GM19035 (cell line): ENCODE measurements around the gene ALPK3.

ENCODE experiments used
- ATAC-seq: cut with Tn5 transposase; IDR thresholded peaks from one replicate; pipeline ENCODE4 v1.9.1; 2021; ENCODE audit not compliant: unreplicated experiment

The ALPK3 gene, protein sequence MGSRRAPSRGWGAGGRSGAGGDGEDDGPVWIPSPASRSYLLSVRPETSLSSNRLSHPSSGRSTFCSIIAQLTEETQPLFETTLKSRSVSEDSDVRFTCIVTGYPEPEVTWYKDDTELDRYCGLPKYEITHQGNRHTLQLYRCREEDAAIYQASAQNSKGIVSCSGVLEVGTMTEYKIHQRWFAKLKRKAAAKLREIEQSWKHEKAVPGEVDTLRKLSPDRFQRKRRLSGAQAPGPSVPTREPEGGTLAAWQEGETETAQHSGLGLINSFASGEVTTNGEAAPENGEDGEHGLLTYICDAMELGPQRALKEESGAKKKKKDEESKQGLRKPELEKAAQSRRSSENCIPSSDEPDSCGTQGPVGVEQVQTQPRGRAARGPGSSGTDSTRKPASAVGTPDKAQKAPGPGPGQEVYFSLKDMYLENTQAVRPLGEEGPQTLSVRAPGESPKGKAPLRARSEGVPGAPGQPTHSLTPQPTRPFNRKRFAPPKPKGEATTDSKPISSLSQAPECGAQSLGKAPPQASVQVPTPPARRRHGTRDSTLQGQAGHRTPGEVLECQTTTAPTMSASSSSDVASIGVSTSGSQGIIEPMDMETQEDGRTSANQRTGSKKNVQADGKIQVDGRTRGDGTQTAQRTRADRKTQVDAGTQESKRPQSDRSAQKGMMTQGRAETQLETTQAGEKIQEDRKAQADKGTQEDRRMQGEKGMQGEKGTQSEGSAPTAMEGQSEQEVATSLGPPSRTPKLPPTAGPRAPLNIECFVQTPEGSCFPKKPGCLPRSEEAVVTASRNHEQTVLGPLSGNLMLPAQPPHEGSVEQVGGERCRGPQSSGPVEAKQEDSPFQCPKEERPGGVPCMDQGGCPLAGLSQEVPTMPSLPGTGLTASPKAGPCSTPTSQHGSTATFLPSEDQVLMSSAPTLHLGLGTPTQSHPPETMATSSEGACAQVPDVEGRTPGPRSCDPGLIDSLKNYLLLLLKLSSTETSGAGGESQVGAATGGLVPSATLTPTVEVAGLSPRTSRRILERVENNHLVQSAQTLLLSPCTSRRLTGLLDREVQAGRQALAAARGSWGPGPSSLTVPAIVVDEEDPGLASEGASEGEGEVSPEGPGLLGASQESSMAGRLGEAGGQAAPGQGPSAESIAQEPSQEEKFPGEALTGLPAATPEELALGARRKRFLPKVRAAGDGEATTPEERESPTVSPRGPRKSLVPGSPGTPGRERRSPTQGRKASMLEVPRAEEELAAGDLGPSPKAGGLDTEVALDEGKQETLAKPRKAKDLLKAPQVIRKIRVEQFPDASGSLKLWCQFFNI (N-terminal part only)

DNA sequence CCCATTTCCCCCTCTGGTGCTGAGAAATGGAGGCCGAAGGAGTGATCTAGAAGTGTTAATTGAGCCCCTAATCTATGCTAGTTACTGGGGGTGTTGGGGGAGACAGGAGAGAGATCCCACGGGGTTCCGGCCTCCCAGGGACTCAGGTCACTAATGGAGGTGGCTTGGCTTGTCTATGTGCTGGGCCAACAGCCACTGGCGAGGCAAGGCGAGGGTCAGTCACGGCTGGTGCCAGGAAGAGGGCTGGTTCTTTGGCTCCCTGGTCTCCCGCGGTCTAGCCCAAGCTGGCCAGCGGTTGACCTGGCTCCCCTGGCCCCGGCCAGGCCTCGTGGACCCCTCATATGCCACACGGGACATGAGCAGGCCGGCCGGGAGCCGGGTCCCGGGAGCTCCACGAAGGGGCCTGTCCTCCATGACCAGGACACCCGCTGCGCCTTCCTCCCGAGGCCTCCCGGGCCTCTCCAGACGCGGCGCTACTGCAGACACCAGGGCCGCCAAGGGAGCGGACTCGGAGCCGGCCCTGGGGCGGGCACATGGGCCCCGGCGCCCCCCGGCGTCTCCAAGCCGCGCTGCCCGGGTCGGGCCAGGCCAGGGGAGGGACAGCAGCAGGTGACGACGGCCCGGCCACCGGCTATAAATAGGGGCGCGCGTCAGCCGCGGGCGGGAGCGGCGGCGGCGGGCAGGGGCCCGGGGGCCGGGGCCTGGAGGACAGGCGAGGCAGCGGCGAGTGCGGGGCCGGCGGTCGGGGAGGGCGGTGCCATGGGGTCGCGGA lies at the start of gene ALPK3:
Gene ALPK3 (plus strand): TSS at position 663 of the 772 bp plus-strand sequence. CDS start 97 bp downstream, at position 760.
- no peak for ATAC-seq

DNA sequence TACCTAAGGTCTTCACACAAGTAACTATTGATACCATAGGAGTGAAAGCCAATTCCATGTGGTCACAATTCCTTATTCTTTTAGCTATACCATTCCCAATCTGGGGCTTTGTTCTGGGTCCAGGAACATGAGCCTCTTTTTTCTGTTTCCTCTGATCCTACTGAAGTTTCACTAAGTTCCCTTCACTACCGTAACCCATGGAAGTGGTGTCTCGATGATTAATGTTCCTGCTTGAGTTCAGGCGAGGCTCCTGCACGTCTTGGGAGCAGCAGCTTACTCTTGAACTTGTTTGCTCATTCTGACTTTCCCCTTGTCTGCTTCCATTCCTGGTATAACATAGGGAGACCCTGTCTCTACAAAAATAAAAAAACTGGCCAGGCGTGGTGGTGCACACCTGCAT lies 45.1 kb upstream of the ALPK3 start:
- no peak for ATAC-seq

DNA sequence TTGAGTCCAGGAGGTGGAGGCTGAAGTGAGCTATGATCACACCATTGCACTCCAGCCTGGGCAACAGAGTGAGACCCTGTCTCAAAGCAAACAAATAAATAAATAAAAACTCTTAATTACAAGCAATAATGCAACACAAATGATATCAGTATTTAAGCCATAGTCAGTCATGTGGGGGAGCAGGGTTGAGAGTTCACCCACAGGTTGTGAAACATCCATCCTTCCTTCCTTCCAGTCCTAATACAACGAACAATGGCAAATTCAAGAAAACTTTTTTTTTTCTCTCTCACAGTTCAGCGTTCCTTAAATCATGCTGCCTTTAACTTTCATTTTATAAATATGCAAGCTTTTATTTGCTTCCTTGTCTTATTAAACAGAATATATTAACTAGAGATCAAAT lies 44.7 kb upstream of the ALPK3 start:
- ATAC-seq, result no peak

DNA sequence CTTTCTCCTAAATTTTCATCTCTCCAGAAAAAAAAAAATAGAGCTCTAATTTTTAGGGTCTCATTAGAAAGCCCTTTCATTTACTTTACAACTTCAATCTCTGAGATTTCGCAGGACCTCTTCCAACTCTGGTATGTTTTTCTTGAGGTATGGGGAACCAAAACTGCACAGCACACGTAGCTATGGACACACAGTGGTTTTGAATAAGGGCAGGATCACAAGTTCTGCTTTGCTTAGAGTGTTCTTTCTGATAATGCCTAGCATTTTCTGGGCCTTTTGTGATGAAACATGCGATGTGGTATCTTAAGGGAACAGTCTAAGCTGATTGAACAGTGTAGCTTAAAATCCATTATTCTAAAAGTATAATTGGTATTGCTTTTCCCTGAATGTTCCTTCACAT lies 43.4 kb upstream of the ALPK3 start:
- ATAC-seq, result no peak

DNA sequence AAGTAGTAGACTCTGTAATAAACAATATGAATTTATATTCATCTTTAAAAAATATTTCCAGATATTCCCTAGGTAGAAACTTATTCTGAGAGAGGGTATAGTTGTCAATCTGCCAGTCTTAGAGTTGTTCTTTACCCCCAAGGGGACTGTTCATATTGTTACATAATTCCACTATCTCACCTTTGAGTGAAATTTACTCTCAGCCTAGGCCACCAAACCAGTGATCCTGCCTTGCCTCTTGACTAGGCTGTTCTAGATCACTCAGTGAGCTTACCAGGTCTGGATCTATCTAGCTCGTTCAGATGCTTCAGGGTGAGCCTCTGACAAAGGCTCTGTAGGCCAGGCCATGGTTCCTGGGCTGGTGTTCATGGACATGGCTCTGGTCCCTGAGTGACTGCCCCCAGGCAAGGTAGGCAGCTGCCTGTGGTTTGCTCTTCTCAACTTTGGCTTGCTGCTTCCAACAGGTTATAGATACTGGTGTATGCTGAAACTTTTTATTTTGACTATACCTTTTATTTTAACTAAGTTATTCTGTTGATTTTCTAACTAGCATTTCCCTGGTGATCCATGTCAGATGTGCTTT lies 41.2 kb upstream of the ALPK3 start:
- no peak for ATAC-seq

DNA sequence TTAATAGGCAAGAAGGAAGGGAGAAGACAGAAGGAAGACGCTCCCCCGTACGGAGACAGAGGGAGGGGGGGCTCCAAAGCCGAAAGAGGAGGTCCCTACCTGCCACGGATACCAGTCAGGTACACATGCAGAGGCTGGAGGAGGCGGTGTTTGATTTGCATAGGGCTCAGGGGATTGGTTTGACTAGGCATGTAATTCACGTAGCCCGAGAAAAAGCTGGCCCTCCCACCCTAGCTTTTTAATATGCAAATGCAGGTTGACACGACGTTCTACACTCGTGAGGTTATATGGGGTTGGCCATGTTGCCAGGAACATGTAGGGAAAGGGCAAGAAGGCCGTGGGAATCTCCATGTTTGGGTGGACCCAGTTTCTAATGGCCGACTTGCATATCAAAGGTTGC lies 39.0 kb upstream of the ALPK3 start:
- no peak for ATAC-seq

DNA sequence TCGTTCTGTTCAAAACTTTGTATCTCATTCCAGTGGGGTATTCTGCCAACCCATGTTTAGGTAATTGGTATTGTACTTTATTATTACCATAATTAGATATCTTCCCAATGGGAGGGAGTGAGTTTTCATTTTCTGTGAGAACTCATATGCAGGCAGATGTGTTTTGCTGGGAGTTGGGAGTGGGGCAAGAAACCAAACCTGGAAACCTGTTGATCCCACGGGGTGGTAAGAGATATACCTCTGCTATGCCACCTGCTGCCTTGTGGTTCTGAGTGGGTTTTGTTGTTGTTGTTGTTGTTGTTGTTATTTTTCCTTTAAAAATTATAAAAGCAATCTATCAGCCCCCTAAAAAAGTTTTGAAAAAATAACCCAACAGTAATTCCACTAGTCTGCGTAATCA lies 36.7 kb upstream of the ALPK3 start:
- ATAC-seq, result no peak

DNA sequence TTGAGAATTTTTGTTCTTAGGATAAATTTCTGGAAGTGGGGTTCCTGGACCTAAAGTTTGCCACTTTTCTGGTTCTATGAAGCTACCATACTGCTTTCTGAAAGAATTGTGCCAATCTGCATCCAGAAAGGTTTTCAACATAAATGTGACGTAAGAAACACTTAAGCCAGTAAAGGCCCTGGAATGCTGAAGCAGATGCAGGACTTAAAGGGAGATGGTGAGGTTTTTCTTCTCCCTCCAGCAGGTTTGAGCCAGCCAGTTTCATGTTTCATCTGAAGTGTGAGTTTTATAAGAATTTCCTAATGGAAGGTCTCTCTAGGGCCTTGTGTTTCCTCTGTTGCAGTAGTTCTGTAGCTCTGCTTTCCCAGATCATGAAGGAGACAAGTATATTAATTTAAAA lies 35.7 kb upstream of the ALPK3 start:
- ATAC-seq, result no peak

DNA sequence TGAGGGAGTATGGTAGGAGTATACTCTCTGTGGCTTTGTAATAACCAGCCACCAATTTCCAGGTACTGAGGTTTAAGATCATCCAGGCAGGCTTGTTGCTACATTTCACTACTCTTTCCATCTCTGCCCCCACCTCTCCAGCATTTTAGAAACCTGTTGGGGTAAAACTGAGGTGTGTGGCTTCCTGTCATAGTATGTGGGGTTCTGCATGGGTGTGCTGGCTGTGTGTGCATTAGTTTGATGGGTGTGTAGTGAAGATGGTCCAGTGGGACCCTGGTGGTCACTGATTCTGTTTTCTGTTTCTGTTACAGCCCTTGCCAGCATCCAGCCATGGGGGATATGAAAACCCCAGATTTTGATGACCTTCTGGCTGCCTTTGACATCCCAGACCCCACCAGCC lies 34.8 kb upstream of the ALPK3 start:
- ATAC-seq, result no peak

DNA sequence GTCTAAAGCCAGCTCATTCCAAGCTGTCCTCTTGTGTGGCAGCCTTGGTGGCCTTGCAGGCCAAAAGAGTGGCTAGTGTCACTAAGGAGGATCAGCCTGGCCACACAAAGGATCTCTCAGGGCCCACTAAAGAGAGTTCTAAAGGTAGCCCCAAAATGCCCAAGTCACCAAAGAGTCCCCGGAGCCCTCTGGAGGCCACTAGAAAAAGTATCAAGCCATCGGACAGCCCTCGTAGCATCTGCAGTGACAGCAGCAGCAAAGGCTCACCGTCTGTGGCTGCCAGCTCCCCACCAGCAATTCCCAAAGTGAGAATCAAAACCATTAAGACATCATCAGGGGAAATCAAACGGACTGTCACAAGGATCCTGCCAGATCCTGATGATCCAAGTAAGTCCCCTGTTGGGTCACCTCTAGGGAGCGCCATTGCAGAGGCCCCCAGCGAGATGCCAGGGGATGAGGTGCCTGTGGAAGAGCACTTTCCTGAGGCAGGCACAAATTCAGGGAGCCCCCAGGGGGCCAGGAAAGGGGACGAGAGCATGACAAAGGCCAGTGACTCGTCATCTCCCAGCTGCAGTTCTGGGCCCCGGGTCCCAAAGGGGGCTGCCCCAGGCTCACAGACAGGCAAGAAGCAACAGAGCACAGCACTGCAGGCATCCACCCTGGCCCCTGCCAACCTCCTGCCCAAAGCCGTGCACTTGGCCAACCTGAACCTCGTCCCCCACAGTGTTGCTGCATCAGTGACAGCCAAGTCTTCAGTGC lies 33.5 kb upstream of the ALPK3 start:
- ATAC-seq, result no peak

DNA sequence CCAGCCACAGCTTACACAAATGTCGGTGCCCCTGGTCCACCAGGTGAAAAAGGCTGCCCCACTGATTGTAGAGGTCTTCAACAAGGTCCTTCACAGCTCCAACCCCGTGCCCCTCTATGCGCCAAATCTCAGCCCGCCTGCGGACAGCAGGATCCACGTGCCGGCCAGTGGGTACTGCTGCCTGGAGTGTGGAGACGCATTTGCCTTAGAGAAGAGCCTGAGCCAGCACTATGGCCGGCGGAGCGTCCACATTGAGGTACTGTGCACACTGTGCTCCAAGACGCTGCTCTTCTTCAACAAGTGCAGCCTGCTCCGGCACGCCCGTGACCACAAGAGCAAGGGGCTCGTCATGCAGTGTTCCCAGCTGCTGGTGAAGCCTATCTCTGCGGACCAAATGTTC lies 32.9 kb upstream of the ALPK3 start:
- ATAC-seq, result no peak

DNA sequence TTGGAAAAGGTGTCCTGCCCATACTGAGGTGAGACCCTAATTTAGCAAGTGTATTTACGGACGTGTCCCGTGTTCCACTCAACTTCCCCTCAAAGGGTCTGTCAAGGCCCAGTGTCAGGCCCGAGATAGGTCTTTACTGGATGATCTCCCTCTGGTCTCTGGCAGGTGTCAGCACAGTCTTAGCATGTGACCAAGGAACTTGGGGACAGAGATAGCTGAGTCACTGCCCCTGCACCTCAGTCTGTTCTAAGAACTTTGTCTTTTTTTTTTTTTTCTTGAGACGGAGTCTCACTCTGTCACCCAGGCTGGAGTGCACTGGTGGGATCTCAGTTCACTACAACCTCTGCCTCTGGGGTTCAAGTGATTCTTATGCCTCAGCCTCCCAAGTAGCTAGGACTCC lies 32.1 kb upstream of the ALPK3 start:
- ATAC-seq, result no peak

DNA sequence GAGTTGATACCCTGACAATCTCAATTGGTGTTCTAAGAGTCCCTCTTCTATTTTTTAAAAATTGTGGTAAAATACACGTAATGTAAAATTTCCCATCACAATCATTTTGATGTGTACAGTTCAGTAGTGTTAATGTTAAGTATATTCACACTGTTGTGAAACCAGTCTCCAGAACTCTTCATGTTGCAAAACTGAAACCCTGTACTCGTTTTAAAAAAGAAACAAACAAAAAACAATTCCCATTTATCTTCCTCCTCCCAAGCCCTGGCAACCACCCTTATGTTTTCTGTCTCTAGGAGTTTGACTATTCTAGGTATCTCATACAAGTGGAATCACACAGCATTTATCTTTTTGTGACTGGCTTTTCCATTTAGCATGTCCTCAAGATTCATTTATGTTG lies 28.7 kb upstream of the ALPK3 start:
- no peak for ATAC-seq

DNA sequence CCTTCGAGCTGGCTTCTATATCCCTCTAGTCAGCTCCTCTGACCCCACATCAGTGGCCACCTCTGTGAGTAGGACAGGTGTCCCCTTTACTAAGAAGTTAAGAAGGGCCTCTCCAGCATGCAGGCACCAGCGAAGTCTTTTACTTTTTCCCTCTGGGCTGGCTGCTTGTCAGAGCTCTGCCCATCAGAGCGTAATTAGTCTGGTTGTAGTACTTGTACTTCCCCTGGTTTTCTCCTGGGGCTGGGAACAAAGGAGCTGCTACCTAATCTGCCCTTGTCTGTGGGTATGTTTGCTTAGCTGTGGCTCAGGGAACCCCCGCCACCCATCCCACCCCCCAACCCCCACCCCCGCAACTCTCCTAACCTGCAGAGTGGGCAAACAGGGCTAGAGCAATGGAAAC lies 27.4 kb upstream of the ALPK3 start:
- ATAC-seq, result no peak

DNA sequence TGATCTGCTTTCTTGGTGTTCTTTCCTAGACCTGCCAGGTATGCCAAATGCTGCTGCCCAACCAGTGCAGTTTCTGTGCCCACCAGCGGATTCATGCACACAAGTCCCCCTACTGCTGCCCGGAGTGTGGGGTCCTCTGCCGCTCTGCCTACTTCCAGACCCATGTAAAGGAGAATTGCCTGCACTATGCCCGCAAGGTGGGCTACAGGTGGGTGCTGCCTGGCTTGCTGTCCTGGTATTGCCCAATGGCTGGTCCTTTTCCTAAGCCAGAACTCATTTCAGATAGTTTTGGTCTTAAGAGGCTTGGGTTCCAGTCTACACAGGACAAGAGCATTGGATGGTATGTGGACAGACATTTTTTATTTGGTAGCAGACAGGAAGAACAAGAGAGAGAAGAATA lies 26.5 kb upstream of the ALPK3 start:
- no peak for ATAC-seq

DNA sequence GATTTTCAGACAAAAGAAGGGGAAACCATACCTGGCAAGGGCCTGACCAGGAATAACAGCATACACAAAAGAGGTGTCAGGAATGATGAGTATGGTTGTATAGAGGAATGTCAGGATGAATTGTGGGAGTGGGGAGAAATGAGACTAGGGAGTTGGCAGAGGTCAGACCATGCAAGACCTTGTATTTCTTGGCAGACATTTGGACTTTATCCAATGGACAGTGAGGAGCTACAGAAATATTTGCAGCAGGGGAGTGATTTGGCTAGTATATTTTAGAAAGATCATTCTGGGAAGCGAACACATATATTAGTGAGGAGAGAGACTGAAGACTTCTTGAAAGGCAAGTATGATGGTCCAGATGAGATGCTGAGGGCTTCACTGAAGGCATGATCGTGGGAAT lies 25.4 kb upstream of the ALPK3 start:
- no peak for ATAC-seq

DNA sequence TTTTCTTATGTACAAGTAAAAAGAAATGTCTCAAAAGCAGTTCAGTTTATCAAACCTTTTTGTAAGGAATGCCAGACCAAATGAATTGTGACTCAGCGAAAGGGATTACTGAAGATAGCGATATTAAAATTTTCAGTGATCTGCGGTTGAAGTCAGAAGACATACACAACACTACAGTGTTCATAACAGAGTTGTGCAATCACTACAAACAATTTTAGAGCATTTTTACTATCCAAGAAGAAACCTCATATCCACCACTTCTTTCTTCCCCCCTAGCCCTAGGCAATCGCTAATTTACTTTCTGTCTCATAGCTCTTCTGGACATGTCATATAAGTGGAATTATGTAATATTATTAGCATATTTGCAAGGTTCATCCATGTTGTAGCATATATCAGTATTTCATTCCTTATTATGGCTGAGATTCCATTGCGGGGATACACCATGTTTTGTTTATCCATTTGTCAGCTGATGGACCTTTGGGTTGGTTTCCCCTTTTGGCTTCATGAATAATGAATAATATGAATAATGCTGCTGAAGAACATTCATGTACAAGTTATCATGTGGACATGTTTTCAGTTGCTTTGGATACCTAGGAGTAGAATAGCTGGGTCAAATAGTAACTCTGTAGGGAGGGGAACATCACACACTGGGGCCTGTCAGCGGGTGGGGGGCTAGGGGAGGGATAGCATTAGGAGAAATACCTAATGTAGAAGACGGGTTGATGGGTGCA lies 23.6 kb upstream of the ALPK3 start:
- ATAC-seq, result no peak

DNA sequence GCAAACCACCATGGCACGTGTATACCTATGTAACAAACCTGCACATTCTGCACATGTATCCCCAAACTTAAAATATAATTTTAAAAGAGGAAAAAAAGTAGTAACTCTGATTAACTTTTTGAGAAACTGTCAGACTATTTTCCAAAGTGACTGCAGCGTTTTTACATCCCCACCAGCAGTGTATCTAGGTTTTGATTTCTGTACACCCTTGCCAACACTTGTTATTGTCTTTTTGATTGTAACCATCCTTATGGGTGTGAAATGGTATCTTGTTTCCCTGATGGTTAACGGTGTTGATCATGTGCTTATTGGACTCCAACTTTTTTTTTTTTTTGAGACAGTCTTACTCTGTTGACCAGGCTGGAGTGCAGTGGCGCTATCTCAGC lies 23.0 kb upstream of the ALPK3 start:
- no peak for ATAC-seq

DNA sequence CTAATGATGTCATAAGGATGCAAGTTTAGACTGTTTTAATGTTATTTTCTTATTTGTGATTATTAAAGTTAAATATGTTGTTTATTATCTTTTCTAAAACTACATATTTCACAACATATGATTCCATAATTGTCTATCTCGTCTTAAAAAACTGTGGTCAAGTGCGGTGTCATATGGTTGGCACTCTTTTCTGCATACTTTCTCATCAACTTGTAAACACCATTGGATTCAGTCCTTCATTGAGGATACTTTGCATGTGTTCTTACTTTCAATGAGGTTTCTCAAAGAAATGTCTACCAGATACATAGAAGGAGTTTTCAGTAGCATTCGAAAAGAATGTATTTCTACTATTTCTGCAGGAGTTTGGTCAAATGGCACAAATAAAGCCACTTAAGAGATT lies 22.0 kb upstream of the ALPK3 start:
- ATAC-seq, result no peak
